Smooth muscle cell (in vitro differentiated cells): ENCODE data around the gene ITPK1. TPM values are rescaled to one million over a fixed set of nuclear protein-coding genes. Genes with fewer than 3 reads are reported as not detected.

Source experiments
- DNase-seq: peaks from one replicate; lab custom pipeline; 2025; ENCODE audit not compliant: unreplicated experiment; lab: John Stamatoyannopoulos, UW
- H2AFZ ChIP-seq: fragments of 200-600 bp; sonication (generic); 2 replicates; pipeline ENCODE4 v1.6.0; 2016; ENCODE audit warnings: antibody characterized with exemption, low read depth, mild to moderate bottlenecking
- H3F3A ChIP-seq: fragments of 200-600 bp; sonication (generic); 2 replicates; pipeline ENCODE4 v1.6.0; 2017; ENCODE audit warnings: antibody characterized with exemption, low read depth
- H3K27ac ChIP-seq: fragments of 200-600 bp; sonication (generic); 2 replicates; pipeline ENCODE4 v1.5.1; 2016; ENCODE audit warnings: low read depth, mild to moderate bottlenecking
- H3K27me3 ChIP-seq: fragments of 200-600 bp; sonication (generic); 2 replicates; pipeline ENCODE4 v1.6.1; 2016; ENCODE audit warnings: low read depth, mild to moderate bottlenecking
- H3K36me3 ChIP-seq: fragments of 200-600 bp; sonication (generic); 2 replicates; pipeline ENCODE4 v1.5.1; 2016; ENCODE audit warnings: low read depth
- H3K4me1 ChIP-seq: fragments of 200-600 bp; sonication (generic); 2 replicates; pipeline ENCODE4 v1.5.1; 2016; ENCODE audit warnings: low read depth
- H3K4me2 ChIP-seq: fragments of 200-600 bp; sonication (generic); 2 replicates; pipeline ENCODE4 v1.6.0; 2016; ENCODE audit warnings: mild to moderate bottlenecking
- H3K4me3 ChIP-seq: fragments of 200-600 bp; sonication (generic); 2 replicates; pipeline ENCODE4 v1.5.1; 2016; ENCODE audit warnings: mild to moderate bottlenecking
- H3K79me2 ChIP-seq: fragments of 200-600 bp; sonication (generic); 2 replicates; pipeline ENCODE4 v1.6.0; 2016; ENCODE audit warnings: low read depth, mild to moderate bottlenecking
- H3K9ac ChIP-seq: fragments of 200-600 bp; sonication (generic); 2 replicates; pipeline ENCODE4 v1.6.0; 2016; ENCODE audit warnings: low read depth
- H3K9me3 ChIP-seq: fragments of 200-600 bp; sonication (generic); replicated peaks from 2 replicates; pipeline ENCODE4 v1.5.1; 2016; ENCODE audit warnings: low read depth
- H4K20me1 ChIP-seq: fragments of 200-600 bp; sonication (generic); 2 replicates; pipeline ENCODE4 v1.6.0; 2016; ENCODE audit warnings: low read depth
- CTCF ChIP-seq: fragments of 200-600 bp; sonication (generic); IDR thresholded peaks from 2 replicates; pipeline ENCODE4 v1.5.1; 2017; ENCODE audit warnings: borderline replicate concordance, mild to moderate bottlenecking, antibody characterized with exemption; ENCODE audit not compliant: insufficient read depth, poor library complexity, severe bottlenecking
- WGBS: methylation state at CpG from one replicate; pipeline ENCODE4 v1.1.7; 2016; ENCODE audit warnings: low lambda C conversion rate; 5-methylcytosine and 5-hydroxymethylcytosine counted together
- polyA plus RNA-seq: library from polyadenylated mRNA; unstranded; fragments of >200 nt; fragmentation: Nextera tagmentation; extraction: Ambion mirVana; gene quantifications from 2 replicates; pipeline ENCODE4 v1.2.1, GENCODE V29; 2016
- total RNA-seq: library from RNA; depleted of rRNA; stranded (reverse); fragments of >200 nt; gene quantifications from 2 replicates; pipeline ENCODE4 v1.2.3, GENCODE V29; 2014

The ITPK1 gene
- total and polyA plus RNA-seq, 2 experiments from 2014 or later: 9.2 to 14.2 TPM

GRCh38 chr14:93055651-93056115 is 60.0 kb downstream of the ITPK1 start:
- TF ChIP-seq CTCF: no peak
- Histone ChIP-seq H3K79me2 (no peaks in the 10 kb centered on the region), H3K4me1 (no peaks in the 10 kb centered on the region), H3K9me3 (no peaks in the 10 kb centered on the region), H3K4me2 (no peak overlapping the region), H3K9ac (no peak overlapping the region), H3F3A (no peaks in the 10 kb centered on the region), H3K4me3 (no peak overlapping the region), H3K27me3 (no peaks in the 10 kb centered on the region), H3K27ac (no peak overlapping the region), H2AFZ (no peak overlapping the region), H4K20me1 (peaks cover 18% of the 10 kb centered on the region), H3K36me3 (no peaks in the 10 kb centered on the region)
- 96% methylated on average over 9 of the region's 9 CpGs for WGBS
- DNase-seq: no peak

DNA sequence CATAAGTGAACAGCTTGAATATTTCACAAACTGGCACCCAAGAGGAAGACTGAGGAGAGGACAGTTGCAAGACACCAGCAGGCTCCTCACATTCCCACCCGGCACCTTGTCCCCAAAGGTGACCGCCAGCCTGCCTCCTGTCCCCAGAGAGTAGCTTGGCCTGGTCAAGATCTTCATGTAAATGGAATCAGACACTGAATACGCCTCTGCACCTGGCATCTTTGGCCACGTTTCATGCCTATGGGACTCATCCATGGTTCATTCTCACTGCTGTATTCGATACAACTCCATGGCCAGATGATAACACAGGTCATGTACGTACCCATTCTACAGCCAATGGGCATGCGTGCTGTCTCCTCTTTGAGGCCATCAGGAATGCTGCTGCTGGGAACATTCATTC is 60.8 kb downstream of the ITPK1 start:
- Histone ChIP-seq H3K4me1 (peaks cover 5% of the 10 kb centered on the region), H3K4me3 (no peak overlapping the region), H2AFZ (no peak overlapping the region), H3K9me3 (no peaks in the 10 kb centered on the region), H3F3A (no peaks in the 10 kb centered on the region), H3K36me3 (no peaks in the 10 kb centered on the region), H3K79me2 (no peaks in the 10 kb centered on the region), H3K4me2 (no peak overlapping the region), H3K27me3 (no peaks in the 10 kb centered on the region), H4K20me1 (peaks cover 20% of the 10 kb centered on the region), H3K27ac (no peak overlapping the region), H3K9ac (no peak overlapping the region)
- TF ChIP-seq CTCF: no peak
- DNase-seq: no peak
- WGBS: 98% methylated on average over 7 of the region's 7 CpGs

DNA sequence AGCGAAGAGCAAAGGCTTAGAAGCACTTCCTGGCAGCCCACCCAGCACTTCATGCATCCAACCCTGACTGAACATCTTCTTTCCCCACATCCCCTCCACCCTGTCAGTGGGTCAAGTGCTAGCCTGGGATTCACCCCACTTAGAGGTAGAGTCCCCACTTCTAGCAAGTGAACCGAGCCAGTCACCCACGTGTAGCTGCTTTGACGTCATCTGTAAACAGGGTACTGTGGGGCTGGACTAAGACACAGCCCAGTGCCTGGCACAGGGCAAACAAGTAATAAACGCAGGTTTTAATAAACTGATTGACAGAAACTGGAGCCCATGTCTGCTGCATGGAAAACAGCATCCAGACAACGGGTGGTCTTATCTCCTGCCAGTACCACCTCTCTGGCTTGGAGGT is 61.7 kb downstream of the ITPK1 start:
- no peak overlapping the region for H3K4me3 ChIP-seq
- TF ChIP-seq CTCF: no peak
- peaks cover 28% of the 10 kb centered on the region for H4K20me1 ChIP-seq
- H3K36me3 ChIP-seq: no peaks in the 10 kb centered on the region
- H3K4me2 ChIP-seq: no peak overlapping the region
- no peak for DNase-seq
- no peak overlapping the region for H2AFZ ChIP-seq
- H3K9ac ChIP-seq: no peak overlapping the region
- peaks cover 7% of the 10 kb centered on the region for H3K4me1 ChIP-seq
- H3K79me2 ChIP-seq: no peaks in the 10 kb centered on the region
- no peaks in the 10 kb centered on the region for H3F3A ChIP-seq
- H3K27me3 ChIP-seq: no peaks in the 10 kb centered on the region
- WGBS: 93% methylated on average over 6 of the region's 6 CpGs
- no peaks in the 10 kb centered on the region for H3K9me3 ChIP-seq
- no peak overlapping the region for H3K27ac ChIP-seq
